GM18870 (cell line): ENCODE data around the gene KIF13A.
"Not testable (repeated sequence)": the region's sequence is repeated elsewhere in the genome, so short reads cannot be mapped to it uniquely, and the experiment has no call there.

Experiments
- ATAC-seq: cut with Tn5 transposase; IDR thresholded peaks from one replicate; pipeline ENCODE4 v1.9.1; 2021; ENCODE audit warnings: moderate library complexity; ENCODE audit not compliant: unreplicated experiment

KIF13A gene

DNA sequence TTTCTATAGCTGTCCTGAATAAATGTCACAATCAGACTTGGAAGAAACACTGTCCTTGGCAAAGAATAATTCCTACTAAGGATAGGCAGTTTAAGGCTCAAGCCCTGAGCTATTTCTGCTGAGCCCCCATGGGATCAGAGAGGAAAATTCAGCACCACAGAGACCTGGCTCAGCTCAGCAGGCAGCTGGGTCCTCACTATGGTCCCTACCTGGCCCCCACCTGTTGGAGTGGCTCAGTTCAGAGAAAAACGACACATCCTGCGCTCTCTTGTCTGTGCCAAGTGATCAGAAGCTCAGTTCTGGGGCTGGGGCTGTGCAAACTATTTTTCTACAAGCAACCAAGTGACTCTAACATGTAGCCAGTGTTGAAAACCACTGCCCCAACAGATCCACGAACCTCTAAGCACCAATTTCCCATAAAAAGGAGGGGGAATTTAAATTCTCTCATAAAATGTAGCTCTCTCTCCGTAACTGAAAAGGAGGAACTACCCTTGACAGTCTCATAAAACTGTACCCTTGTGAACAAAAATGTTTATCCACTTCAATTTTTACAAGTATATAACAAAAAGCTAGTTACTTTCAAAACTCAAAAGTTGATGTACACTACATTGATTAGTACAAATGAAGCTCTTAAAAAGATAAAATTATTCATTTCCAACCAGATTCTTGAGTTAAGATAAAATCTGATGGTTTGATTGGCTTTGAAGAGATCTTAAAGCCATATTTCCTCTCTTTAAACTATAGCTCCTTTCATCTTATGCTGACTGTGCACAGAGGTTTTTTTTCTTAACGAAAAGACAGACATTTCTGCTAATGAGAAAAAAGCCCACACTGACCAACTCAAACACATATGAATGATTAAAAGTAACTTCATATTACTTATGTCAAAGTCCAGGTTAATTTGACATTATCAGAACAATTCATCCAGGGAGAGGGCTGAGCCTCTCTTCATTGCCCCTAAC is 52.0 kb downstream of the KIF13A start:
- ATAC-seq: no peak

DNA sequence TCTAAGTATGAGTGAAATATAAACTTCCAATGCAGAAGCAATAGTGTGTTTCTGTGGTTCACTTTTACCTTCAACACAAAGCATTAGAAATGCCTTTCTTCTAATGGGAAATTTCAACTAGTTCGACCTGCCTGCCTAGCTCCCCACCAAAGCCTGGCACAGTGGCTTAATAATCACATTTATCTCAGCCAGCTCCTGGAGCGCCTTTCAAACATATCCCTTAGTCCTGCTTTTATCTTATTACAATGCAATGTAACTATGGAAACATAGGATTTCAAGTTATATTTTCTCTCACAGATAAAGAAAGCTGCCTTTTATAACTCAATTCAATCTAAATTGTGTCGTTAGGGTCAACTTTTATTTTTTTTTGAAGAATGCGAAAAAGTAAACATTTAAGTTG is 53.7 kb downstream of the KIF13A start:
- ATAC-seq: no peak

DNA sequence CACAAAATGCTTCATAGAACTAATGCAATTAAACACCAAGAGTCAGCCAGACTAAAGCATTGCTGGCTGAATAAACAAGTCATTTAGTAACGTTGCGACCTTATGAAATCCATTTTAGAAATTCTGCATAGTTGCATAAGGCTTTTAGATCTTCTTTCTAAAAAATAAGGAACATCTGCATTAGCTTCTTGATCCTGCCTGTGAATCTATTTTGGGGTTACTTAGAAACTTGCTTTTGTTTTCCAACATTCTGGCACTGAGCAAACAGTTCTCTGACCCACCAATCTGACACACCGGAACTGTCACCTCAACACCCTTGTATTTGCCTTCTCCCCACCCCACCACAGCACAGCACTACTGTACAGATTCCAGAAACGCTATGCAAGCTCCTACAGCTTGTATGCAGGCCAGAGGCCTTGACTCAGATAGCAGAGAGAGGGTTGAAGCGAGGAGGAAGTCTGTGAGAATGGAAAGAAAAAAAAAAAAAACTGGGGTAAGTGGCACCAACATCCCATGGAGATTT is 55.0 kb downstream of the KIF13A start:
- no peak for ATAC-seq

DNA sequence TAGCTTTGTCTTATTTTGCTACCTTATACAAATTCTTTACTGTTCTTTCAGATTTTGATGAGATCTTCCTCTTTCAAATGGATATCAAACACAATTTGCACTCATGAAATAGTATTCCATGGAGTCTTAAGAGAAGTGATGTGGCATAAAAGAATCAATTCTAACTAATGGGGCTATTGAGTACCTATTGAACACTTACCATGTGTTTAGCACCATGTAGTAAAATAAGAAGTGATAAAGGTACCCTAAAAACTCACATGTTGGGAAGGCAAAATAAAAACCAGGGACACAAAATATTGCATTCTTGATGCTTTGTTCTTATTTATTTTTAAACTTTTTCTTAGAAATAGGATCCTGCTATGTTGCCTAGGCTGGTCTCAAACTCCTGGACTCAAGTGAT is 56.2 kb downstream of the KIF13A start:
- ATAC-seq: no peak

DNA sequence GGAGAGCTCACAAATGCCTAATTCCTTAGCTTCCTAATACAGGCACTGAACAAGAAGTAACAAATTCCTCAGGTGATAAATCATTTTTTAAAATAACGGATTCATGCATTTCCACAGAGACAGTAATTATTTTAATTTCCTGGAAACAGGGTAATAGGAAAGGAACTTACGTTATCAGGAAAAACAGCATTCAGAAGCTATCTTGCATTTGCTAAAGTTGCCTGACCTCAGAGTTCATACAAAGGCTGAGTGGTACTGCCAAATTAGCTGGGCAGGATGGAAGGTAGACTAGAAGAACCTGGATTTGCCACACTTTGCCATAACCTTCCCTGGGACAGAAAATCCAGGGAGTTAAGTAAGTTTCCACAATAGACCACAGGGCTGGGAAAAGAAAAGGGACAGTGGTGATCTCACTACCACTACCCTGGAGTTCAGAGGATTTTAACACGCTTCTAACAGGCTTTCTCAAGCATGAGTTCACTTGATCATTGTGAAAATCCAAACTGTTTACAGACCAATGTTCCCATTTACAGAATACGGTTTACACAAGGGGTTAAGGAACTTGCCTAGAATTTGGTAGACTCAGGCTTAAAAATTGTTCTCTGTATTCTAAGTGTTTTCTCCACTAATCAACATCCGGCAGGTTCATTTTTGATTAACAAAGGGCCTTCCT is 57.0 kb downstream of the KIF13A start:
- ATAC-seq: no peak

DNA sequence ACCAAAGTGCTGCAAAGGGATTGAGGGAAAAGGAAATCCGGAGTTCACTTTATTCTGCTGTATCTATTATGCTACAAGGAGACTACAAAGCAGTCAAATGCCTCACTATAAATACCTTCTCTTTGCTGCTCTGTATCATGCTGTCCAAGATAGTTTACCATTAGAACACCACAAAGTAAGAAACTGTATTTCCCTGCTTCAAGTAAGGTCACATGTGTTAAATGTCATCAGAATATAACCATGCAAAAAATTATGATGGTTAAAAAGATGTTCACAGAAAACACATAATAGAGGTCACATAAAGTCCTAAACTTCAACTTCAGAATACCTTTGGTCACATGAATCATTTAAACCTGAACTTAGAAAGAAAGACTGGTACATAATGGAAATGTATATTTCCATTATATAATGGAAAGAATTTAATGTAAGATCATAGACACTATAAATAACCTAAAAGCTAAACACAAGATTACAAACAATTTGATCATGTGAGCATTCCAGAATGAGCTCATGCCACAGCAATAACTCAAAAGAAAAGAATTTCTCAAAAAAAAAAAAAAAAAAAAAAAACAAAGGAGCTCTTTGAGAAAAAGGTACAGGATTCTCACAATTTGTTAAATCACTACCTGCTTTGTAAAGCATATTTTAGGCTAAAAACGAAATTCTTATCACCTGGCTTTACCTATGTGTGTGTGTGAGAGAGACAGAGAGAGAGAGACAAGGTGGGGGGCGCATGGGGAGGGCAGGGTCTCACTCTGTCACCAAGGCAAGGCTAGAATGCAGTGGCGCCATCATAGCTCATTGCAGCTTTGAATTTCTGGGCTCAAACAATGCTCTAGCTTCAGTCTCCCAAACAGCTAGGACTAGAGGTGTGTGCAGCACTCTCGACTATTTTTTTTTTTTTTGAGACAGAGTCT is 58.7 kb downstream of the KIF13A start:
- ATAC-seq: no peak

DNA sequence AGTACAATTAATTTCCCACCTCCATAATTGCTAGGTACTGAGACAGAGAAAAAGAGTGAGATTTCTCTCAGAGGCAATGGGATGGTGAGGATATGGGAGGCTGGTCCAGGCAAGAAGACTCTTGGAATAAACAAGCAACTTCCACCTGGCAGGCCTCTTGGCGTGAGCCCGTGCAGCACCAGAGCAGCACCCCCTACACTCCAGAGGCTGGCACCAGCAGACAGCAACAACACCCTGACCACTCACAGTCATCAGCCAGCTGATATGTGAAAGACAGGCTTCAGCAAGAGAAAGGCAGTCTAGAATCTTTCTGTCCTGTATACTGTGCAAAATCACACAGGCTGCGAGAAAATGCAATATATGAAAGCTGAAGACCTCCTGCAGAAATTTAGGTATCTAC is 59.7 kb downstream of the KIF13A start:
- ATAC-seq: no peak

DNA sequence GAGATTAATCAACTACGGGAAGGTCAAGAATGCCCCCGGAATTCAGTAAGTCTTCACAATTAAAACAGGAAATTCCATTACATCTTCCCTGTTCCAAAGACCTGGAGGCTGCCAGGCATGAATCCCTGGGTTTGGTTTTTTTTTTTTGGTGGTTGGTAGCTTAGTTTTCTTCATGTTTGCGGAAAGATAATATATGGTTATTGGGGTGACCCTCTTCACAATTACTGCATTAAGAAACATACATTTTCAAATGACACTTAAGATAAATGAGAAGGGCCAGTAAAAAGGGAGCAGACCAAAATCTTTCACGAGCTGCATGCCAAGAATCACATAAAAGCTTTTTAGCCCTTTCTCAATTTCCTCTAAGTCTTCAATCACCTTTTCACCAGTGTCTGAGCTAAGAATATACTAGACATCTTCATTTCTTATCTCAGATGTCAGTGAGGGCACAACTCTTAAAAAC is 64.0 kb downstream of the KIF13A start:
- ATAC-seq: no peak

DNA sequence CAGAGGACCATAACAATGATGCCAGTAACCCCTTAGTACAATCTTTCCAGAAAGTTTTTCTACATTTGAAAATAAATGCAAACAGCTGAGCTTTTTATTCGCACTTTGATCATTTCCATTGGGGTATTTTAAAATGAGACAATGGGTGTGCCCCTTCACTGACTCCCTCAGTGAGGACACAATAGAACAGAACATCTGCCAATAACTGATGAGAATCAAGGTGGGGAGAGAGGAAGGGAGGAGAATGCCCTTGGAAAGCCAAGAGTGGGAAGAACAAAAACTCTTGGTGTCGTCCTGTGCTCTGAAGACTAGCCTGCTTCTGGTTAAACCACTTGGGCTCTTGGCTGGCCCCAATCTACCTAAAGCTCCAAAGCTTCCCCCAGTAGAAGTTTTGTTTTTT is 66.0 kb downstream of the KIF13A start:
- no peak for ATAC-seq

DNA sequence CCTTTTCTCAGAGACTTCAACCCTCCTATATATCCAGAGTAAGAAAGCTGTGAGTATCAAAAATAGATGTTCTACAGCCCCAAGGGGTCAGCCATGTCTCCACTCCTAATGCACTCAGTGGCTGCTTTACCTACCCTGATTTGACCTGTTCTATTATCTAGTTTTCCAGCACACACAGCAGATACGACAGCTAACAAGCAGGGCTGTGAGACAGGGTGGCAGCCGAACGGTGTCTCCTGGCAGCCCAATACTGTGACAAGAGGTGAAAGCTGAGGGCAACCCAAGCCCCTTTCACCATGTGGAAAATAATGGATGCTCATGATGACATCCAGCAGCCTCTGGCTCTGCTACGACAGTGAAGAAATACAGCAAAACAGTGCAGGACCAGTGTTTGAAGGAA is 67.9 kb downstream of the KIF13A start:
- ATAC-seq: no peak

DNA sequence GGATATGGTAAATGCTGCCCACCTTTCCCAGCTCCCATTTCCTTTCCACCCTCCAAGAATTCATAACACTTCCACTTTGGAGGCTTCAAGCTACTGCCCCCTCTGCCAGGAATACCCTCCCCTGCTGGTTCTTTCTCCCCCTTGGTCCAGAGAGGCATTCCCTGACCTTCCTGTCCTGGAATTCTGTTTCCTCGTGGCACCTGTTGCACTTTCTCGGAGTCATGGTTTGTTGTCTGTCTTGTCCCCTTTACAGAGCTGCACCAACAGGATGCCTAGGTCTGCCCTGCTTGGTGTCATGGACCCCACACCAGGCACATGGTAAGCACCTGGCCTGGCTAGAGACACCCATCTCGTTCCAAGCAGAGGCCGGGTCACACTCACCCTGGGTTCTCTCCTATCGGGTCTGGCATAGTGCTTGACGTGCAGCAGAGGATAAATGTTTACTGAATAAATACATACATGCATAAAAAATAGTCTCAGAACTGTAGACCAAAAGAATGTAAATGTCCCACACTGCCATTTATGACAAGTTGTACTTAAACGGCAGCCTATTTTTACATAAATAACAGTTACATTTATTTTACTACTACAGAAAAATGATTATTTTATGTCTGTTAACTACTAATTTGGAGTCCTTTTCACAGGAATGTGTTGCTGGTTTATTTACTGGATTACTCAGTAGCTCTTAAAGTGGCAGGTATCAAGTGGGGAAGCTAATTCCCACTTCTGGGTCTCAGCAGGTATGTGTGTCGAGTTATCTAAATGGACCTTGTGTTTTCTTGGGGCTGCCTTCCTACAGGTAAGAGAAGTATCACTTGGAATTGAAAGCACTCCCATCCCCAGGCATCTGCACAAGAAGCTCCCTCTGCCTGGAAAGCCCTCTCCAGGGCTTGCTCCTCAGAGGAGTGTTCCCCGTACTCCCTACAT is 69.3 kb downstream of the KIF13A start:
- ATAC-seq: no peak

DNA sequence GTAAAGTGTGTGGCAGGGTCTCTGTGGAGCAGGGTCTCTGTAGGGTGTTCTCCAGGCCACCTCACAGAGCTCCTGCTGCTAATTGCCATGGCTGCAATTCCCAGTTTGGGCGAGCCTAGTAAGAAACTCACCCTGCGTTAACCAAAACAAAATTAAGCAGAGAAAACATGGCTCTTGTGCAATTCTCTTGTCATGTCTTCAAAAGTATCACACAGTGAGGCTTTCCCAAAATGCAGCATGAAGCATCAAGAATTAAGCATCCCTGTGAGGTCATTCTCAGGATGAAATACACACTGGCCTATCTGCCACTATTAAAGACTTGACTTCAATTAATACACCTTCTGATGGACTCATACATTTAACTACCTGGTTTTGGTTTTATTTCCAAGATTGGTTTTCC is 72.8 kb downstream of the KIF13A start:
- ATAC-seq: no peak

DNA sequence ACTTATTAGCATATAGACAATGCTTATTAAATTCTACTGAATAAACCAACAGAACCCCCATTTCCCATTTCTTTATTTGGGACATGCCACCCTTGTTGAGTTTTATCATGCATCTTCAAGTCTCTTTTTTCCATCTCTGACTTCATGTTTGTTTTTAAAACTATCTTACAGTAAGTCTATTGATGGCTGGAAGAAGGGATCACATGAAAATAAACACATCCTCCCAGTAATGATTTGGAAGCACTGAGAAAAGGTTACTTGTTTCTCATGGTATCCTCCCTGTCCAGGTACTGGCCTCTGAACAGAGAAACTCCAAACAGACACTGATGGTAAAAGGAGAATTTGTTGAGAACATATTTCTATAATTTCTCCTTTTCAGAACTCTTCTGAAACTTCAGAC is 74.9 kb downstream of the KIF13A start:
- no peak for ATAC-seq

DNA sequence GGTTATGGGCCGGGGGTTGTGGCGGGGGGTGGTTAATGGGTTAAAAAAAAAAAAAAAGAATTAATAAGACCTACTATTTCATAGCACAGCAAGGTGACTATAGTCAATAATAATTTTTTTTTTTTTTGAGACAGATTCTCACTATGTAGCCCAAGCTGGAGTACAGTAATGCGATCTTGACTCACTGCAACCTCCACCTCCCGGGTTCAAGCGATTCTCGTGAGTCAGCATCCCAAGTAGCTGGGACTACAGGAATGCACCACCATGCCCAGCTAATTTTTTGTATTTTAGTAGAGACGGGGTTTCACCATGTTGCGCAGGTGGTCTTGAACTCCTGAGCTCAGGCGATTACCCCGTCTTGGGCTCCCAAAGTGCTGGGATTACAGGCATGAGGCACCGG is 75.8 kb downstream of the KIF13A start:
- not testable (repeated sequence) for ATAC-seq

DNA sequence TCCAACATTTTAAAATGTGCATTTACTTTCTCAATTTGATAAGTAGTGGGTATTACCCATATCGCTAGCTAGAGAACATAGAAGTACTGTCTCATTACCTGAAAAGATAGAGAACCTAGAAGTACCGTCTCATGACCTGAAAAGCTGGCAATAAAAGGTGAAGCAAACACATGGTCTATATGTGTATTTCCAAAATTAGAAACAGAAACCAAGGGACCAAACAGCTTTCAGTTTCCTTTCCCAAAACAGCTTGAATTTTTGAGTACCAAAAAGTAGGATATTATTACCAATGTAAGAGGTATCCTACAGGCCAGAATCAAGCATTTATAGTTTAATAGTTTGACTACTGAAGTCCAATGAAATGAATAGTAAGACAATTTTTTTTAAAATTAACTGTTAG is 77.2 kb downstream of the KIF13A start:
- no peak for ATAC-seq

DNA sequence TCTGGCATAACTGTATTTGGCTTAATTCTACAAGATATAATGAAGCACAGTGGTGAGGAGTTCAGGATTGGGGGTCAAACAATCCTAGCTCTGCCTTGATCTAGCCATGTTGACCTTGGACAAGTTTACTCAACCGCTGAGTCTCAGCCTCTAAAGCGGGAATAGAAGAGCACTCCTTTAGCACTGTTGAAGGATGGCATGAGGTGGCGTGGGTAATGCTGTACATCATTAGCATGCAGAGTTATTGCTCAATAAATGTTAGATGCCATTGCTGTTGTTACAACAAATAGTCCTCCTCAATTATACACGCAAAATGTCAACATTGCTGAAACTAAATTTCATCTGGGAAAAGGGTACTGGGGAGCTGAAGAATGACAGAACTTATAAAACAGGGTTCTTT is 78.6 kb downstream of the KIF13A start:
- no peak for ATAC-seq

DNA sequence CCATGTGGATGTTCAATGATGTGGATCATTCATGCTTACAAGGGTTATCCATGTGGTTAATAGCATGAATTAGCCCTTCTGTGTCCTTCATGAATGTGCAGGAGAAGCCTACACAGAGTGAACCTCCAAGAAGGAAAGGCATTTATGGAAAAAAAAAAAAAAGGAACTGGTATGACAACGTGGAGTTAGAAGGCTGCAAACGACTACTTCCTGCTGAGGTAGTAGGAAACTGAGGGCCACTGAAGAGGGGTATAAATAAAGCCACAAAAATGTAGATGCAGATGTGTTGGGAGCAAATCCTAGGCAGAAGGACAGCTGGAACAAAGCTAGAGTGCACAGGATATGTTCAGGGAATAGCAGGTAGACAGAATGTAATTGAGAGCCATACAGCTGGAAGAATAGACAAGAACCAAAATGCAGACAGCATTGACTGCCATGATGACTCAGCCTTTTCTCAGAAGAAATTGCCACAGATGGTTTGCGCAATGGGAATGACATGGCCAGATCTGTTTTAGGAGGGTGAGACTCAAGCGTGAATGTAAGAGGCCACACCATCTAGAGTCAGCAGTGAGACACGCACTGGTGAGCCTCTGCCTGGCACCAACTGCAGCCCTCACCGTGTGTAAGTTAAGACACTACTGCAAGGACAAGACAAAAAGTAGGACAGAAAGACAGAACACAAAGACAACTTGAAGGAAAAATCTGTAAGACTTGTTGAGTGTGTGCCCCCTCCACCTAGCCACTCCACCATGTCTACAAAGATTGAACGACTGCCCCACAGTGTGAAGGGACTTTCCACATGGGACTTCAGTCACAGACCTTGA is 79.8 kb downstream of the KIF13A start:
- no peak for ATAC-seq

DNA sequence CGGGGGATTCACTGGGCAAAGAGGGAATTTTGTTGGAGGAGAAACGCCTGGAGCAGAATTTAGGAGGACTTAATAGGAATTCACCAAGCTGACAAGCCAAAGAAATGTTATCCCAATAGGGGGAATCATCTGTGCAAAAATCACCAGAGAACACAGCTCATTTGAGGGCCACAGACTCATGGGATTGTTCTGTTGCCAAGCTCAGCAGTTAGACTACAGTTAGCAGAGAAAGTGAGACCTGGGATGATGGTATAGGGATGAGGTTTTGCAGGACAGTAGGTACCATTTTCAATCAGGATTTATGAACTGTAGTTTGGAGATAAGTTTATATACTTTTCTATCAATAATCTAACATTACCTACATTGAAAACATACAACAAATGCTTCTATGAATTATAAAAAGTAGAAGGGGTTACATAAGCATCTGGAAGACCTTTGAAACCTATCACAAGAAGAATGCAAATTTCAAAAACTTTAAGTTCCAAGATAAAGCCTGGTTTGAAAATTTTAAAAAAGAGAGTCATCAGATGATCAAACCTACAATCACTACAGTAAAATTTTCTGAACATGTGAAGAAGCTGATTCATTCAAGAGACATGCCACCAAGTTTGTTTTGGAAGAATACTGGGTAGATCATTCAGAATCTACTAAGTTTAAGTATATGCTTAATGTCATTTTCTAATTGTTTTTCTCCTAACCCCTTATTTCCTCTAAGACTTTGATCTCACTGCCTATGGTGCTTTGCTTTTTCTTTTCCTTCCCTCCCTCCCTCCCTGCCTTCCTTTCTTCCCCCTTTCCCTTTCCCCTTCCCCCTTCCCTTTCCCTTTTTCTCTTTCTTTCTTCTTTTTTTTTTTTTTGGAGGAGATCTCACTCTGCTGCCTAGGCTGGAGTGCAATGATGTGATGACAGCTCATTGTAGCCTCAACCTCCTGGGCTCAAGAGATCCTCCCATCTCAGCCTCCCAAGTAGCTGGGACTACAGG is 81.5 kb downstream of the KIF13A start:
- ATAC-seq: no peak
